GM12878 (cell line): ENCODE results near the gene NUMA1. TPM values are rescaled to one million over a fixed set of nuclear protein-coding genes. Genes with fewer than 3 reads are reported as not detected.
A peak's percentile ranks its signal among the peaks of the same experiment; 100 is the strongest.

Experiments
- ATAC-seq: fragments of 200-7000 bp; cut with Tn5 transposase; 3 replicates; pipeline ENCODE4 v1.9.1; 2020; ENCODE audit warnings: mild to moderate bottlenecking, moderate library complexity
- BruUV-seq: library from RNA; stranded (reverse); fragments of 400-500 nt; replicated peaks from 2 replicates; lab custom pipeline; 2021; lab: Mats Ljungman, UMichigan
- CTCF ChIA-PET: fragments of 300-600 bp; sonication (Branson Sonifier 250); formaldehyde crosslinking; extraction: SDS; loops from one replicate; lab custom pipeline; 2021; ENCODE audit warnings: inconsistent platforms; lab: Yijun Ruan, JAX
- POLR2A ChIA-PET: fragments of 350-600 bp; formaldehyde crosslinking; extraction: SDS; loops from one replicate; lab custom pipeline; 2021; ENCODE audit warnings: inconsistent platforms; lab: Charles Lee
- RAD21 ChIA-PET: fragments of 300-600 bp; sonication (Branson Sonifier 250); formaldehyde crosslinking; loops from one replicate; lab custom pipeline; 2023; ENCODE audit warnings: antibody characterized with exemption; ENCODE audit not compliant: unreplicated experiment; lab: Charles Lee
- SMC1A ChIA-PET: fragments of 300-600 bp; sonication (Branson Sonifier 250); formaldehyde crosslinking; loops from one replicate; lab custom pipeline; 2023; ENCODE audit not compliant: unreplicated experiment, uncharacterized antibody; lab: Charles Lee
- DNase-seq: peaks from one replicate; pipeline ENCODE4 v3.0.0-alpha.2; 2011; ENCODE audit warnings: low read depth, low spot score
- FAIRE-seq: peaks from 3 replicates; lab custom pipeline; 2011; peaks lifted over from hg19 to GRCh38; lab: Jason Lieb, UNC
- H2AFZ ChIP-seq: 2 replicates; pipeline ENCODE4 v1.6.0; 2011; ENCODE audit warnings: low read depth, low read length, control low read depth; ENCODE audit not compliant: control insufficient read depth
- H3K27ac ChIP-seq: 2 replicates; pipeline ENCODE4 v1.5.1; 2011; ENCODE audit warnings: control low read depth; ENCODE audit not compliant: control insufficient read depth, insufficient read depth
- H3K27me3 ChIP-seq, 2 experiments: replicated peaks in 1 of 2; 2 replicates each; pipeline versions ENCODE4 v1.6.0 to v1.6.1; 2011; ENCODE audit warnings: low read length in 1 of 2; ENCODE audit not compliant: control insufficient read depth in 2 of 2, insufficient read depth in 2 of 2
- H3K36me3 ChIP-seq, 2 experiments: 2 replicates each; pipeline ENCODE4 v1.5.1; 2011; ENCODE audit warnings: low read length in 1 of 2; ENCODE audit not compliant: control insufficient read depth in 2 of 2, insufficient read depth in 2 of 2
- H3K4me1 ChIP-seq: 2 replicates; pipeline ENCODE4 v1.6.1; 2011; ENCODE audit warnings: mild to moderate bottlenecking, low read length, moderate library complexity, mixed read lengths; ENCODE audit not compliant: control insufficient read depth, insufficient read depth
- H3K4me2 ChIP-seq: 2 replicates; pipeline ENCODE4 v1.6.0; 2011; ENCODE audit warnings: control low read depth; ENCODE audit not compliant: control insufficient read depth, insufficient read depth
- H3K4me3 ChIP-seq: fragments of 200-600 bp; sonication (generic); 2 replicates; pipeline ENCODE4 v1.5.1; 2016
- H3K79me2 ChIP-seq: 2 replicates; pipeline ENCODE4 v1.6.0; 2011; ENCODE audit warnings: low read length; ENCODE audit not compliant: control insufficient read depth, insufficient read depth
- H3K9ac ChIP-seq: 2 replicates; pipeline ENCODE4 v1.8.0; 2011; ENCODE audit warnings: low read length, control low read depth, mixed read lengths; ENCODE audit not compliant: control insufficient read depth, insufficient read depth
- H3K9me3 ChIP-seq: replicated peaks from 3 replicates; pipeline ENCODE4 v1.5.1; 2011; ENCODE audit warnings: mild to moderate bottlenecking, low read length; ENCODE audit not compliant: control insufficient read depth, insufficient read depth
- H4K20me1 ChIP-seq: 2 replicates; pipeline ENCODE4 v1.6.0; 2011; ENCODE audit not compliant: control insufficient read depth, insufficient read depth
- IKZF2 ChIP-seq, 2 experiments: fragments of 450-650 bp; IDR thresholded peaks; 2 replicates each; pipeline ENCODE4 v1.6.1; 2017; ENCODE audit warnings: mild to moderate bottlenecking in 2 of 2, moderate library complexity in 2 of 2
- MTA3 ChIP-seq: IDR thresholded peaks from 2 replicates; pipeline ENCODE4 v1.6.1; 2012; ENCODE audit warnings: low read length, inconsistent platforms, borderline replicate concordance
- NR2F1 ChIP-seq: fragments of 450-650 bp; conservative IDR thresholded peaks from 2 replicates; pipeline ENCODE4 v1.6.1; 2017; ENCODE audit warnings: mild to moderate bottlenecking
- YY1 ChIP-seq: IDR thresholded peaks from 2 replicates; pipeline ENCODE4 v1.6.1; 2011; ENCODE audit warnings: low read depth, mild to moderate bottlenecking, low read length
- whole genome bisulfite sequencing: methylation state at CpG from one replicate; pipeline ENCODE4 v1.1.6; 2016; ENCODE audit warnings: low lambda C conversion rate; ENCODE audit not compliant: insufficient replicate concordance, insufficient coverage; ENCODE audit errors: missing lambda C conversion rate; 5-methylcytosine and 5-hydroxymethylcytosine counted together
- in situ Hi-C: fragments of 300-500 bp; cut with MboI; formaldehyde crosslinking; loops from 9 replicates; pipeline ENCODE4 v1.14.3; 2018; ENCODE audit warnings: mixed read lengths
- intact Hi-C: fragments of 100-400 bp; cut with micrococcal nuclease; formaldehyde crosslinking; loops from one replicate; pipeline ENCODE4 v1.14.2; 2022; ENCODE audit not compliant: unreplicated experiment
- polyA plus RNA-seq, 11 experiments: library from polyadenylated mRNA; depleted of rRNA in 4 of 11; unstranded in 6 of 11; stranded (reverse) in 5 of 11; fragments of >200 nt; fragmentation: Nextera tagmentation in 4 of 11; fragmentation: Illumina TruSeq in 1 of 11; extraction: Ambion mirVana in 4 of 11; extraction: Trizol in 1 of 11; gene quantifications; 1 replicate in 1 of 11; 2 replicates in 10 of 11; pipeline versions ENCODE4 v1.2.1 to v1.2.3, GENCODE V29; 2011 to 2016; ENCODE audit warnings: inconsistent platforms in 2 of 11, missing spikeins in 2 of 11, low read depth in 1 of 11
- total RNA-seq, 4 experiments: library from RNA; depleted of rRNA in 3 of 4; stranded (reverse); fragments of >200 nt in 3 of 4; fragmentation: Illumina TruSeq in 1 of 4; extraction: Trizol in 1 of 4; gene quantifications; 2 replicates each; pipeline versions ENCODE4 v1.2.1 to v1.2.3, GENCODE V29; 2013 to 2021
- TF ChIP-seq, protein P1 (sequence below): fragments of 450-650 bp; IDR thresholded peaks from 2 replicates; pipeline ENCODE4 v1.6.1; 2016; ENCODE audit warnings: mild to moderate bottlenecking, moderate library complexity, borderline replicate concordance
- TF ChIP-seq, protein P2 (sequence below): fragments of 450-650 bp; IDR thresholded peaks from 2 replicates; pipeline ENCODE4 v1.6.1; 2016; ENCODE audit warnings: mild to moderate bottlenecking

NUMA1 gene
- total and polyA plus RNA-seq, 10 of the 15 experiments (the other 5 are each of a cell fraction or from before 2014, with no cell fraction given), result 5.5 to 111 (median 61.0) TPM

DNA sequence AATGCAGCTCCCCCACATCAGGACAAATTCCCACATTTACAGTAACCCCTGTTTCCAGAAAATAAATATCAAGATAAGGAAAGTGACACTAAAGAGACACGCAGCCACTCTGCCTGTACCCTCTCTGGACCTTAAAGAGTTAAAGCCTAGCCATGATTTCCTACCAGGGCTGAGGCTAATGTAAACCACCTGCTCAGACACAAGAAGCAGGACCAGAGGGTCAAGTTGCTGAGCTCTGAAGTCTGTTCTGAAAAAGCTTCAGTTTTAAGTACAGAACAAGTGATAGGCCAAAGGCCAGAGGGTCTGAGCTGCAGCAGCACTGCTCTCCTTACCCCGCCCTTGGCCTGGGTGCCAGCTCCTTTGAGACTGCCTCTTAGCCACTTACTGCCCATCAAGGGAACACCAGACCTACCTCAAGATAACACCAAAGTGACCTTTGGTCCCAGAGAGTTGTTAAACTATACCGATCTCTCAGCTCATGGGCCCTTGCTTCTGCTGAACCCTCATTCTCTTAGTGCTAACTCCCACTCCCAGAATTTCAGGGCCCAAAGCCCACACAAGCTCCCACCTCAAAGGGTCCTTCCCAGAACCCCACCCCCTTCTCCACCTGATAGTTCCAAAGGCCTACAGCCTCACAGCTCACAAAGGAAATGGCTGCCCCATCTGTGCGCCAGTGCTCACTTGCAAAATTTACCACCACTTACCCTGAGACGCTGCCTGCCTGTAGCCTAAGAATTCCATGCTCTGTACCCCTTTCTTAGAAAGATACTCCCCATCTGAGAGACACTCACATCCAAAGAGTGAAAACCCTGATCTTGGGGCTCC is 41.1 kb downstream of the NUMA1 start:
- H3K27me3 ChIP-seq, result no peaks in the 10 kb centered on the region
- TF ChIP-seq, protein P1, sequence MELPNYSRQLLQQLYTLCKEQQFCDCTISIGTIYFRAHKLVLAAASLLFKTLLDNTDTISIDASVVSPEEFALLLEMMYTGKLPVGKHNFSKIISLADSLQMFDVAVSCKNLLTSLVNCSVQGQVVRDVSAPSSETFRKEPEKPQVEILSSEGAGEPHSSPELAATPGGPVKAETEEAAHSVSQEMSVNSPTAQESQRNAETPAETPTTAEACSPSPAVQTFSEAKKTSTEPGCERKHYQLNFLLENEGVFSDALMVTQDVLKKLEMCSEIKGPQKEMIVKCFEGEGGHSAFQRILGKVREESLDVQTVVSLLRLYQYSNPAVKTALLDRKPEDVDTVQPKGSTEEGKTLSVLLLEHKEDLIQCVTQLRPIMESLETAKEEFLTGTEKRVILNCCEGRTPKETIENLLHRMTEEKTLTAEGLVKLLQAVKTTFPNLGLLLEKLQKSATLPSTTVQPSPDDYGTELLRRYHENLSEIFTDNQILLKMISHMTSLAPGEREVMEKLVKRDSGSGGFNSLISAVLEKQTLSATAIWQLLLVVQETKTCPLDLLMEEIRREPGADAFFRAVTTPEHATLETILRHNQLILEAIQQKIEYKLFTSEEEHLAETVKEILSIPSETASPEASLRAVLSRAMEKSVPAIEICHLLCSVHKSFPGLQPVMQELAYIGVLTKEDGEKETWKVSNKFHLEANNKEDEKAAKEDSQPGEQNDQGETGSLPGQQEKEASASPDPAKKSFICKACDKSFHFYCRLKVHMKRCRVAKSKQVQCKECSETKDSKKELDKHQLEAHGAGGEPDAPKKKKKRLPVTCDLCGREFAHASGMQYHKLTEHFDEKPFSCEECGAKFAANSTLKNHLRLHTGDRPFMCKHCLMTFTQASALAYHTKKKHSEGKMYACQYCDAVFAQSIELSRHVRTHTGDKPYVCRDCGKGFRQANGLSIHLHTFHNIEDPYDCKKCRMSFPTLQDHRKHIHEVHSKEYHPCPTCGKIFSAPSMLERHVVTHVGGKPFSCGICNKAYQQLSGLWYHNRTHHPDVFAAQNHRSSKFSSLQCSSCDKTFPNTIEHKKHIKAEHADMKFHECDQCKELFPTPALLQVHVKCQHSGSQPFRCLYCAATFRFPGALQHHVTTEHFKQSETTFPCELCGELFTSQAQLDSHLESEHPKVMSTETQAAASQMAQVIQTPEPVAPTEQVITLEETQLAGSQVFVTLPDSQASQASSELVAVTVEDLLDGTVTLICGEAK, result peak; percentile 29; the same call in 1 of the 2 replicates
- TF ChIP-seq NR2F1 (peak; percentile 60), IKZF2 (IDR thresholded peaks at IDR 0.05) (no peak), YY1 (peak; percentile 65; the same call in 1 of the 2 replicates), MTA3 (no peak)
- TF ChIP-seq, protein P2, sequence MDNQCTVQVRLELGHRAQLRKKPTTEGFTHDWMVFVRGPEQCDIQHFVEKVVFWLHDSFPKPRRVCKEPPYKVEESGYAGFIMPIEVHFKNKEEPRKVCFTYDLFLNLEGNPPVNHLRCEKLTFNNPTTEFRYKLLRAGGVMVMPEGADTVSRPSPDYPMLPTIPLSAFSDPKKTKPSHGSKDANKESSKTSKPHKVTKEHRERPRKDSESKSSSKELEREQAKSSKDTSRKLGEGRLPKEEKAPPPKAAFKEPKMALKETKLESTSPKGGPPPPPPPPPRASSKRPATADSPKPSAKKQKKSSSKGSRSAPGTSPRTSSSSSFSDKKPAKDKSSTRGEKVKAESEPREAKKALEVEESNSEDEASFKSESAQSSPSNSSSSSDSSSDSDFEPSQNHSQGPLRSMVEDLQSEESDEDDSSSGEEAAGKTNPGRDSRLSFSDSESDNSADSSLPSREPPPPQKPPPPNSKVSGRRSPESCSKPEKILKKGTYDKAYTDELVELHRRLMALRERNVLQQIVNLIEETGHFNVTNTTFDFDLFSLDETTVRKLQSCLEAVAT, result peak; percentile 94
- peak overlapping the region; percentile 65 for H3K4me3 ChIP-seq
- DNase-seq (no peak), FAIRE-seq (no peak), ATAC-seq (peak; percentile 13)
- intact Hi-C loops (no loop called here), in situ Hi-C loops (no loop called here)
- H2AFZ ChIP-seq, result peak overlapping the region; percentile 35; the same call in 1 of the 2 replicates
- peaks cover 35% of the 10 kb centered on the region for H3K4me1 ChIP-seq
- ChIA-PET POLR2A (interaction anchor here (0.5 to 3.9 kb wide), 12 partner anchors 29 to 184 kb away, joined by 3 to 15 read pairs (median 6); partner anchors contain the start of gene ANAPC15), CTCF (interaction anchor here (0.9 to 4.4 kb wide), 21 partner anchors 8 to 392 kb away, joined by 3 to 63 read pairs (median 4); no protein-coding TSS in a partner anchor), RAD21 (interaction anchor here (0.6 to 4.7 kb wide), 15 partner anchors 8 to 392 kb away, joined by 3 to 46 read pairs (median 7); partner anchors contain the start of gene ANAPC15), SMC1A (interaction anchor here (0.7 to 4.3 kb wide), 18 partner anchors 8 to 104 kb away, joined by 3 to 48 read pairs (median 9); no protein-coding TSS in a partner anchor)
- peaks cover 0 to 16% of the 10 kb centered on the region in 2 experiments; a peak in 3 of 4 replicates for H3K36me3 ChIP-seq
- peak overlapping the region; percentile 88 for H3K4me2 ChIP-seq
- H3K27ac ChIP-seq, result peak overlapping the region; percentile 71
- no peaks in the 10 kb centered on the region for H3K9me3 ChIP-seq
- H3K9ac ChIP-seq, result peak overlapping the region; percentile 82
- H3K79me2 ChIP-seq, result peaks cover 73% of the 10 kb centered on the region
- no TSS peak for BruUV-seq
- 75% methylated on average over 5 of the region's 5 CpGs for WGBS
- H4K20me1 ChIP-seq, result no peaks in the 10 kb centered on the region
